ENCODE data around the gene SASH1. TPM values are rescaled to one million over a fixed set of nuclear protein-coding genes. Genes with fewer than 3 reads are reported as not detected.

SASH1 gene
- total RNA-seq, 2 donors from 2014 or later = 21.0 to 49.8 TPM

GRCh38 chr6:148440877-148441453 is 98.3 kb downstream of the SASH1 start:
- Histone ChIP-seq H3K4me3 (no peak overlapping the region), H3K36me3 (replicated peaks in 1 of 2; ENCODE audit: insufficient read depth in 1 of 2, low read depth in 2 of 2) (no peaks in the 10 kb centered on the region), H3K27ac (peak overlapping the region in 3 of 4 donors; percentile 32 to 74 (median 71)), H3K4me1 (no peaks in the 10 kb centered on the region), H3K27me3 (no peaks in the 10 kb centered on the region), H3K9me3 (no peaks in the 10 kb centered on the region)
- DNase-seq (peak; percentile 54 to 68 (median 56)), ATAC-seq (peak; percentile 91)
- intact Hi-C loops (cut with DNase I) = no loop called here
- TF ChIP-seq POLR2A (IDR thresholded peaks at IDR 0.05) (no peak), CTCF (IDR thresholded peaks at IDR 0.05) (no peak)
- WGBS, 2 donors = 40 to 41% methylated on average over 9 of the region's 9 CpGs

- no peak for TF ChIP-seq CTCF (IDR thresholded peaks at IDR 0.05)
- no peak for TF ChIP-seq POLR2A (IDR thresholded peaks at IDR 0.05)
- Histone ChIP-seq H3K36me3 (replicated peaks in 1 of 2; ENCODE audit: insufficient read depth in 1 of 2, low read depth in 2 of 2) (no peaks in the 10 kb centered on the region), H3K4me1 (no peaks in the 10 kb centered on the region), H3K4me3 (no peak overlapping the region), H3K9me3 (no peaks in the 10 kb centered on the region), H3K27ac (peak overlapping the region in 3 of 4 donors; percentile 32 to 74 (median 71)), H3K27me3 (no peaks in the 10 kb centered on the region)
- WGBS, 2 donors = 47 to 56% methylated on average over 4 of the region's 4 CpGs
- DNase-seq = no peak
- ATAC-seq = peak; percentile 67
- intact Hi-C loops (cut with DNase I) = no loop called here
Measured at GRCh38 chr6:148441454-148441911, 98.8 kb downstream of the SASH1 start.

GRCh38 chr6:148443798-148444560 is 101.3 kb downstream of the SASH1 start:
- WGBS, 2 donors = 94 to 95% methylated on average over 7 of the region's 7 CpGs
- no peaks in the 10 kb centered on the region for H3K9me3 ChIP-seq
- no peak for TF ChIP-seq CTCF (IDR thresholded peaks at IDR 0.05)
- TF ChIP-seq POLR2A (IDR thresholded peaks at IDR 0.05) = no peak
- no peaks in the 10 kb centered on the region for H3K27me3 ChIP-seq
- no peaks in the 10 kb centered on the region for H3K36me3 ChIP-seq (replicated peaks in 1 of 2; ENCODE audit: insufficient read depth in 1 of 2, low read depth in 2 of 2)
- H3K4me3 ChIP-seq = no peak overlapping the region
- DNase-seq (no peak), ATAC-seq (no peak)
- intact Hi-C loops (cut with DNase I) = no loop called here
- no peaks in the 10 kb centered on the region for H3K4me1 ChIP-seq
- H3K27ac ChIP-seq = no peak overlapping the region

- Histone ChIP-seq H3K27me3 (no peaks in the 10 kb centered on the region), H3K4me1 (no peaks in the 10 kb centered on the region), H3K27ac (no peak overlapping the region), H3K36me3 (replicated peaks in 1 of 2; ENCODE audit: insufficient read depth in 1 of 2, low read depth in 2 of 2) (no peaks in the 10 kb centered on the region), H3K4me3 (no peak overlapping the region), H3K9me3 (no peaks in the 10 kb centered on the region)
- no peak for TF ChIP-seq CTCF (IDR thresholded peaks at IDR 0.05)
- no peak for TF ChIP-seq POLR2A (IDR thresholded peaks at IDR 0.05)
- no peak for ATAC-seq
- WGBS, 2 donors = 77 to 91% methylated on average over 6 of the region's 6 CpGs
- intact Hi-C loops (cut with DNase I) = no loop called here
- no peak for DNase-seq
Measured at GRCh38 chr6:148445116-148445515, 102.5 kb downstream of the SASH1 start.

Data from body of pancreas (tissue), 4 donors.